Spleen (tissue), 11 donors: ENCODE data around the gene TSSC4. TPM values are rescaled to one million over a fixed set of nuclear protein-coding genes. Genes with fewer than 3 reads are reported as not detected.

ENCODE experiments used
- DNase-seq: peaks from one replicate; pipeline ENCODE4 v3.0.0-alpha.2; 2020
- H3K27ac ChIP-seq, 8 donors: fragments of 200-600 bp; sonication (generic) in 7 of 8; 1 replicate in 4 of 8; 2 replicates in 4 of 8; pipeline versions ENCODE4 v1.5.0 to v1.8.0; 2016 to 2021; ENCODE audit warnings: inconsistent platforms in 4 of 8, mild to moderate bottlenecking in 4 of 8, moderate library complexity in 1 of 8
- H3K27me3 ChIP-seq, 7 donors: fragments of 200-600 bp; sonication (generic) in 6 of 7; replicated peaks in 1 of 7; 1 replicate in 4 of 7; 2 replicates in 3 of 7; pipeline versions ENCODE4 v1.5.0 to v1.8.0; 2016 to 2021; ENCODE audit warnings: inconsistent platforms in 3 of 7, mild to moderate bottlenecking in 1 of 7
- H3K36me3 ChIP-seq, 6 donors: fragments of 200-600 bp; sonication (generic) in 5 of 6; 1 replicate in 4 of 6; 2 replicates in 2 of 6; pipeline versions ENCODE4 v1.5.0 to v1.8.0; 2016 to 2021; ENCODE audit warnings: inconsistent platforms in 2 of 6
- H3K4me1 ChIP-seq, 6 donors: fragments of 200-600 bp; sonication (generic) in 5 of 6; 1 replicate in 3 of 6; 2 replicates in 3 of 6; pipeline versions ENCODE4 v1.5.0 to v1.8.0; 2016 to 2021; ENCODE audit warnings: inconsistent platforms in 3 of 6
- H3K4me3 ChIP-seq, 8 donors: fragments of 200-600 bp; sonication (generic) in 7 of 8; 1 replicate in 4 of 8; 2 replicates in 4 of 8; pipeline versions ENCODE4 v1.5.0 to v1.8.0; 2016 to 2021; ENCODE audit warnings: inconsistent platforms in 4 of 8, mild to moderate bottlenecking in 4 of 8, moderate library complexity in 2 of 8
- H3K9me3 ChIP-seq, 8 donors: fragments of 200-600 bp; sonication (generic) in 7 of 8; 1 replicate in 4 of 8; 2 replicates in 4 of 8; pipeline versions ENCODE4 v1.5.0 to v1.8.0; 2016 to 2021; ENCODE audit warnings: inconsistent platforms in 4 of 8
- POLR2A ChIP-seq, 3 donors: fragments of 450-650 bp; IDR thresholded peaks; one replicate each; pipeline ENCODE4 v1.5.1; 2017; ENCODE audit warnings: antibody characterized with exemption in 3 of 3, mild to moderate bottlenecking in 1 of 3
- POLR2AphosphoS5 ChIP-seq, 3 donors: sonication (generic); formaldehyde crosslinking; IDR thresholded peaks; one replicate each; pipeline ENCODE4 v1.5.1; 2017; ENCODE audit warnings: antibody characterized with exemption in 3 of 3
- WGBS, 5 donors: extraction: QIAGEN DNeasy Blood & Tissue Kit in 3 of 5; methylation state at CpG; one replicate each; pipeline versions ENCODE4 v1.1.5 to v1.1.7; 2013 to 2018; 5-methylcytosine and 5-hydroxymethylcytosine counted together
- intact Hi-C: fragments of 100-400 bp; cut with DNase I; formaldehyde crosslinking; loops from one replicate; pipeline ENCODE4 v1.15.0; 2023; ENCODE audit warnings: low total_unique reads
- polyA plus RNA-seq, 3 donors: library from polyadenylated mRNA; stranded (reverse); fragments of 200-250 nt; gene quantifications; one replicate each; pipeline ENCODE4 v1.2.1, GENCODE V29; 2013
- total RNA-seq, 7 donors: library from RNA; depleted of rRNA in 3 of 7; stranded (reverse); fragments of >200 nt in 3 of 7; fragmentation: NEBNext Ultra II Directional in 4 of 7; extraction: Animal tissue kit (Norgen Biotek cat#: 25700) in 4 of 7; gene quantifications; one replicate each; pipeline versions ENCODE4 v1.1.0 to v1.2.1, GENCODE V29; 2016 to 2021
- TF ChIP-seq, protein P1 (sequence below), 11 experiments: fragments of 200-600 bp in 7 of 11; fragments of 450-650 bp in 4 of 11; sonication (generic) in 4 of 11; IDR thresholded peaks in 8 of 11; conservative IDR thresholded peaks in 3 of 11; 1 replicate in 7 of 11; 2 replicates in 4 of 11; pipeline versions ENCODE4 v1.4.0 to v1.8.0; 2016 to 2021; ENCODE audit warnings: antibody characterized with exemption in 11 of 11, inconsistent platforms in 4 of 11, mild to moderate bottlenecking in 1 of 11
- donor health status: healthy with polysubstance abuse.
- donor health status: DM: no; HTN: no; CAD: no; lungs with moderate emphysema.
- donor health status: DM: no; HTN: no; CAD: no.
- donor health status: Bipolar disorder and iron deficiency.
- donor health status: healthy.
- donor health status: DM: no; HTN: no; CAD: no.
- donor health status: DM: yes; HTN: yes; CAD: no.

Gene TSSC4
- total and polyA plus RNA-seq, 10 donors = 28.7 to 94.4 (median 43.7) TPM

DNA sequence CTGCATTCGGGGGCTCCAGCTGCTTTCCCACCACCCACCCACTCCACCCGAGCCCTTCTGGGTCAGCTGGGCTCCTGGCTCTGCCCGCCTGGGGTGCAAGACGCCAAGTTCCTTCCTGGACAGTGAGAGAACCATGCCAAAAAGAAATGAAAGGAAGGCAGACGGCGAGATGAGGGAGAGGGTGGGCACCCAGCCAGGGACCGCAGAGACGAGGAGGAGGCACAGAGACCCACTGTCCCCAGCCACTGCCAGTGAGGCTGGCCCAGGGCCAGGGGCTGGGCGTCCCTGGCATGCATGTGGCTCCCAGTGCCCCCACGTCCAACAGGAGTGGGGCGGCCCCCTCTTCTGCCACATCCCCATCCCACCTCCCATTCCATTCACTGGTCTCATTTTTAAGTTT lies 34.3 kb upstream of the TSSC4 start:
- DNase-seq = no peak
- H3K9me3 ChIP-seq = no peaks in the 10 kb centered on the region
- peaks cover 0 to 14% (median 5%) of the 10 kb centered on the region in 6 donors for H3K4me1 ChIP-seq
- TF ChIP-seq, protein P1, sequence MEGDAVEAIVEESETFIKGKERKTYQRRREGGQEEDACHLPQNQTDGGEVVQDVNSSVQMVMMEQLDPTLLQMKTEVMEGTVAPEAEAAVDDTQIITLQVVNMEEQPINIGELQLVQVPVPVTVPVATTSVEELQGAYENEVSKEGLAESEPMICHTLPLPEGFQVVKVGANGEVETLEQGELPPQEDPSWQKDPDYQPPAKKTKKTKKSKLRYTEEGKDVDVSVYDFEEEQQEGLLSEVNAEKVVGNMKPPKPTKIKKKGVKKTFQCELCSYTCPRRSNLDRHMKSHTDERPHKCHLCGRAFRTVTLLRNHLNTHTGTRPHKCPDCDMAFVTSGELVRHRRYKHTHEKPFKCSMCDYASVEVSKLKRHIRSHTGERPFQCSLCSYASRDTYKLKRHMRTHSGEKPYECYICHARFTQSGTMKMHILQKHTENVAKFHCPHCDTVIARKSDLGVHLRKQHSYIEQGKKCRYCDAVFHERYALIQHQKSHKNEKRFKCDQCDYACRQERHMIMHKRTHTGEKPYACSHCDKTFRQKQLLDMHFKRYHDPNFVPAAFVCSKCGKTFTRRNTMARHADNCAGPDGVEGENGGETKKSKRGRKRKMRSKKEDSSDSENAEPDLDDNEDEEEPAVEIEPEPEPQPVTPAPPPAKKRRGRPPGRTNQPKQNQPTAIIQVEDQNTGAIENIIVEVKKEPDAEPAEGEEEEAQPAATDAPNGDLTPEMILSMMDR (IDR thresholded peaks at IDR 0.05 in 8 of 11, conservative IDR thresholded peaks at IDR 0.05 in 3 of 11) = no peak
- TF ChIP-seq POLR2A (IDR thresholded peaks at IDR 0.05) (no peak), POLR2AphosphoS5 (IDR thresholded peaks at IDR 0.05) (peak in 1 of 3 donors; percentile 22)
- peak overlapping the region in 3 of 8 donors; percentile 18 to 42 (median 26) for H3K27ac ChIP-seq
- no peaks in the 10 kb centered on the region for H3K36me3 ChIP-seq
- intact Hi-C loops = no loop called here
- H3K4me3 ChIP-seq = no peak overlapping the region
- 32 to 53% (median 36%) methylated on average over 11 of the region's 11 CpGs for WGBS, 5 donors
- H3K27me3 ChIP-seq = no peaks in the 10 kb centered on the region

DNA sequence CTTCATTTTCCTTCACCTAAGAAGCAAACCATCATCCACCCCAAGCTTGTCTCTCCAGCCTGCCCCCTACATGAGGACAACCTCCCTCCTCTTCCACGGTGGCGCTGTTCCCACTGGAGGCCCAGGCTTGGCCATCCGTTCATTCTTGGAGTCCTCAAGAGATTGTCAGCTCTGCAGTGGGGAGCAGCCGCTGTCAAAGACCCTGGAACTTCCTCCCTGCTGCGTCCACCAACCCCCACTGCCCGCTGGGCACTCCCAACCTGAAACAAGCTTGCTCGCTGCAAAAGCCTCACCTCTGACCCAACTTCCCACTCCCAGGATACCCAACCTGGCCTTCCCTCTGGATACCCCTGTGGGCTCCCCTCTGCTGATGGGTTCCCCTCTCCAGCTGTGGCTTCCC lies 33.8 kb upstream of the TSSC4 start:
- Histone ChIP-seq H3K9me3 (no peaks in the 10 kb centered on the region), H3K4me1 (peaks cover 0 to 14% (median 5%) of the 10 kb centered on the region in 6 donors), H3K4me3 (no peak overlapping the region), H3K27me3 (no peaks in the 10 kb centered on the region), H3K36me3 (no peaks in the 10 kb centered on the region), H3K27ac (peak overlapping the region in 2 of 8 donors; percentile 18 to 42)
- 64 to 86% (median 74%) methylated on average over 7 of the region's 7 CpGs for WGBS, 5 donors
- TF ChIP-seq, protein P1 (IDR thresholded peaks at IDR 0.05 in 8 of 11, conservative IDR thresholded peaks at IDR 0.05 in 3 of 11) = no peak
- TF ChIP-seq POLR2AphosphoS5 (IDR thresholded peaks at IDR 0.05) (no peak), POLR2A (IDR thresholded peaks at IDR 0.05) (no peak)
- no peak for DNase-seq
- intact Hi-C loops = no loop called here

DNA sequence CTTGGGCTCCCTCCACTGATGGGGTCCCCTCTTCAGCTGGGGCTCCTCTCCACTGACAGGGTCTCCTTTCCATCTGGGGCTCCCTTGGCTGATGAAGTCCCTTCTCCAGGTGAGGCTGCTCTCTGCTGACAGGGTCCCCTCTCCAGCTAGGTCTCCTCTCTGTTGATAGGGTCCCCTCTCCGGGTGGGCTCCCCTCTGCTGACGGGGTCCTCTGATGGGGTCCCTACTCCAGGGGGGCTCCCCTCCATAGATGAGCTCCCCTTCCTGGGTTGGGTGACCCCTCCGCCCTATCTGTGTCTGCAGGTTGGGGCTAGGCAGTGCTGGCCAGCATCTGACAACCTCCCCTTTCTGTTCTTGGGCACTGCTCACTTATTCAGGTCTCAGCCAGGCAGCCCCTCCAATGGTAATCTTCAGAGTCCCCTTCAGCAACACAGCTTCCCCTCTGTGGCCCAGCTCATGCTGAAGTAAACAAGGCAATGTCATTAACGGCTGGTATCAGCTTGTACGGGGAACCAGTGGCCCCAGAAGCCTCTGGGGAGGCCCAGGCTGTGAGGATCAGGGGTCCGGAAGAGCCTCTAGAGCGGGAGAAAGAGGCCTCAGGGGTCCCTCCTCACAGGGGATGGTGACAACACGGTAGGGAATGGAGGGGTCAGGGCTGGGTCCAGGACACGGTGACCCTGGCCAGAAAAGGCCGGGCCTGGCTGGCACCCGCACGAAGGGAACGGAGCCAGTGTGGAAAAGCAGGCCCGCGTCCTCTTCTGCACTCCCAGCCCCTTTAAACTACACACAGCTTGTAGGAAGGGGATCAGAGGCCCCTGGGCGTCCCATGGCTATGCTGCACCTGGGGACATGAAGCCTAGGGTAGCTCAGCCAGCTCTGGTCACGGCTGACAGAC lies 33.0 kb upstream of the TSSC4 start:
- intact Hi-C loops = no loop called here
- WGBS, 5 donors = 78 to 84% (median 79%) methylated on average over 16 to 17 of the region's 17 CpGs
- H3K36me3 ChIP-seq = no peaks in the 10 kb centered on the region
- H3K4me1 ChIP-seq = peaks cover 0 to 14% (median 5%) of the 10 kb centered on the region in 6 donors
- H3K27ac ChIP-seq = no peak overlapping the region
- no peak for TF ChIP-seq POLR2AphosphoS5 (IDR thresholded peaks at IDR 0.05)
- TF ChIP-seq, protein P1 (IDR thresholded peaks at IDR 0.05 in 8 of 11, conservative IDR thresholded peaks at IDR 0.05 in 3 of 11) = no peak
- TF ChIP-seq POLR2A (IDR thresholded peaks at IDR 0.05) = no peak
- DNase-seq = peak; percentile 47
- H3K27me3 ChIP-seq = no peaks in the 10 kb centered on the region
- H3K9me3 ChIP-seq = no peaks in the 10 kb centered on the region
- no peak overlapping the region for H3K4me3 ChIP-seq

DNA sequence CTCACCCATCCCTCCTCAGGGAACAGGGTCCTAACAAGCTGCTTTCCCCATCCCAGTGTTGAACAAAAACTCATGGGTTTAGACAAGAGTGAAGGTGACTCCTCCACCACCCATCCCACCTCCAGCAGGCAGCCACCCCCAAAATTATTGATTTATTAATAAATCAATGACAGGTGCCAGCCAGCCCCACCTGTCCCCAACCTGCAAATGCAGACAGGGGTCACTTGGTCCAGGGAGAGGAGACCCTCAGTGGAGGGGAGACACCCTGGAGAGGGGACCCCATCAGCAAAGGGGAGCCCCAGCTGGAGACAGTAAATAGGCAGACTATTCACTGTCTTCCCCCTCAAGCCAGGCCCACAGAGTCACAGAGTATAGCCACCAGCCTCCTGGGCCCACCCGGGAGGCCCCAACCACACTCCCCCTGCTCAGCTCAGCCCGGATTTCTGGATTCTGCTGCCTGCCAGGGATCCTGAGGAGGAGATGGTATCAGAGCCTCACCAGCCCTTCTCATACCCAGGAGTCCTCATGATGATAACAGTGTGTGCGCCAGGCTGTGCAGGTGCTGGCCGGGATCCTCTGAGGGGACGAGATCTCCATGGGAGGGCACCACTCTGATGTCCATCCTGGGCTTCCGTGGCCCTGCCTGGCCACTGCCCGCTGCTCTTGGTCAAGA lies 32.2 kb upstream of the TSSC4 start:
- H3K4me1 ChIP-seq = peaks cover 0 to 12% (median 3%) of the 10 kb centered on the region in 6 donors
- H3K4me3 ChIP-seq = no peak overlapping the region
- H3K27ac ChIP-seq = no peak overlapping the region
- H3K36me3 ChIP-seq = no peaks in the 10 kb centered on the region
- no peaks in the 10 kb centered on the region for H3K27me3 ChIP-seq
- DNase-seq = peak; percentile 56
- TF ChIP-seq POLR2A (IDR thresholded peaks at IDR 0.05) (no peak), POLR2AphosphoS5 (IDR thresholded peaks at IDR 0.05) (no peak)
- TF ChIP-seq, protein P1 (IDR thresholded peaks at IDR 0.05 in 8 of 11, conservative IDR thresholded peaks at IDR 0.05 in 3 of 11) = no peak
- no peaks in the 10 kb centered on the region for H3K9me3 ChIP-seq
- 86 to 97% (median 93%) methylated on average over 2 to 7 of the region's 7 CpGs for WGBS, 5 donors
- intact Hi-C loops = no loop called here
